Suprapubic skin (tissue), 3 donors: ENCODE results near the gene LRRC37B.

Experiments used
- POLR2A ChIP-seq, 2 donors: fragments of 450-650 bp; IDR thresholded peaks; one replicate each; pipeline ENCODE4 v1.6.1; 2017; ENCODE audit warnings: antibody characterized with exemption in 2 of 2, mild to moderate bottlenecking in 2 of 2, moderate library complexity in 2 of 2
- TF ChIP-seq, protein P1 (sequence below), 2 donors: fragments of 200-600 bp in 1 of 2; fragments of 450-650 bp in 1 of 2; sonication (generic) in 1 of 2; IDR thresholded peaks; one replicate each; pipeline ENCODE4 v1.5.1; 2016 to 2019; ENCODE audit warnings: antibody characterized with exemption in 2 of 2, mild to moderate bottlenecking in 1 of 2, moderate library complexity in 1 of 2

DNA sequence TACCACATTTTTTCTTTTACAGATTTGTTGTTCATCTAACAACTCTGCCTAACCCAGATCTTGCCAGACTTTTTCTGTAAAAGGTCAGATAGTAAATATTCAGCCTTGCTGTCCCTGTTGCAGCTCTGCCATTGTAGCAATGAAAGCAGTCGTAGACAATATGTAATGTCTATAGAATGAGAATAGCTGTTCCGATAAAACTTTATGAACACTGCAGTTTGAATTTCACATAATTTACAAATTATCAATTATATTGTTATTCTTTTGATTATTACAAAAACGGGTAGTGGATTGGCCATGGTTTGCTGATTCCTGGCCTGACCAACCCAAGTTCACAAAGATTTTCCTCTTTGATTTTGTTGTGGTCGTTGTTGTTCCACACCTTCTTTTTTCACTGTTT lies 2.9 kb downstream of the LRRC37B start:
- TF ChIP-seq, protein P1, sequence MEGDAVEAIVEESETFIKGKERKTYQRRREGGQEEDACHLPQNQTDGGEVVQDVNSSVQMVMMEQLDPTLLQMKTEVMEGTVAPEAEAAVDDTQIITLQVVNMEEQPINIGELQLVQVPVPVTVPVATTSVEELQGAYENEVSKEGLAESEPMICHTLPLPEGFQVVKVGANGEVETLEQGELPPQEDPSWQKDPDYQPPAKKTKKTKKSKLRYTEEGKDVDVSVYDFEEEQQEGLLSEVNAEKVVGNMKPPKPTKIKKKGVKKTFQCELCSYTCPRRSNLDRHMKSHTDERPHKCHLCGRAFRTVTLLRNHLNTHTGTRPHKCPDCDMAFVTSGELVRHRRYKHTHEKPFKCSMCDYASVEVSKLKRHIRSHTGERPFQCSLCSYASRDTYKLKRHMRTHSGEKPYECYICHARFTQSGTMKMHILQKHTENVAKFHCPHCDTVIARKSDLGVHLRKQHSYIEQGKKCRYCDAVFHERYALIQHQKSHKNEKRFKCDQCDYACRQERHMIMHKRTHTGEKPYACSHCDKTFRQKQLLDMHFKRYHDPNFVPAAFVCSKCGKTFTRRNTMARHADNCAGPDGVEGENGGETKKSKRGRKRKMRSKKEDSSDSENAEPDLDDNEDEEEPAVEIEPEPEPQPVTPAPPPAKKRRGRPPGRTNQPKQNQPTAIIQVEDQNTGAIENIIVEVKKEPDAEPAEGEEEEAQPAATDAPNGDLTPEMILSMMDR (IDR thresholded peaks at IDR 0.05), result no peak
- no peak for TF ChIP-seq POLR2A (IDR thresholded peaks at IDR 0.05)
